ENCODE measurements around the gene COA8.

The COA8 gene

GRCh38 chr14:103535081-103535890 is 27.5 kb upstream of the COA8 start:
- DNase-seq (ENCODE audit: low read depth): no peak

GRCh38 chr14:103535891-103536565 is 26.7 kb upstream of the COA8 start:
- no peak for TF ChIP-seq CTCF (conservative IDR thresholded peaks at IDR 0.05; ENCODE audit: low read depth, low read length)
- H3K4me3 ChIP-seq (ENCODE audit: low read depth, low read length): no peak overlapping the region
- no peak for DNase-seq (ENCODE audit: low read depth)

More at GRCh38 chr14:103535081-103535890, 27.5 kb upstream of the COA8 start:
- H3K4me3 ChIP-seq (ENCODE audit: low read depth, low read length): no peak overlapping the region
- no peak for TF ChIP-seq CTCF (conservative IDR thresholded peaks at IDR 0.05; ENCODE audit: low read depth, low read length)

- TF ChIP-seq CTCF (conservative IDR thresholded peaks at IDR 0.05; ENCODE audit: low read depth, low read length): no peak
- H3K4me3 ChIP-seq (ENCODE audit: low read depth, low read length): no peak overlapping the region
- DNase-seq (ENCODE audit: low read depth): no peak
Observed at GRCh38 chr14:103536693-103537092, 26.1 kb upstream of the COA8 start.

- TF ChIP-seq CTCF (conservative IDR thresholded peaks at IDR 0.05; ENCODE audit: low read depth, low read length): no peak
- no peak for DNase-seq (ENCODE audit: low read depth)
- no peak overlapping the region for H3K4me3 ChIP-seq (ENCODE audit: low read depth, low read length)
Observed at GRCh38 chr14:103537175-103537990, 25.4 kb upstream of the COA8 start.

GRCh38 chr14:103538291-103539055 is 24.3 kb upstream of the COA8 start:
- DNase-seq (ENCODE audit: low read depth): no peak
- no peak for TF ChIP-seq CTCF (conservative IDR thresholded peaks at IDR 0.05; ENCODE audit: low read depth, low read length)

GRCh38 chr14:103539056-103539825 is 23.5 kb upstream of the COA8 start:
- no peak overlapping the region for H3K4me3 ChIP-seq (ENCODE audit: low read depth, low read length)
- no peak for DNase-seq (ENCODE audit: low read depth)

More at GRCh38 chr14:103538291-103539055, 24.3 kb upstream of the COA8 start:
- no peak overlapping the region for H3K4me3 ChIP-seq (ENCODE audit: low read depth, low read length)

More at GRCh38 chr14:103539056-103539825, 23.5 kb upstream of the COA8 start:
- no peak for TF ChIP-seq CTCF (conservative IDR thresholded peaks at IDR 0.05; ENCODE audit: low read depth, low read length)

Measured in choroid plexus epithelial cell (primary cell).